Activated CD8-positive, alpha-beta memory T cell treated with anti-CD3 and anti-CD28 coated beads, Interleukin-2, amount 10 ng/mL, durations not matched to agents 7 days and 5 days (primary cell): Measurements from ENCODE around the gene NRXN2. TPM values are rescaled to one million over a fixed set of nuclear protein-coding genes. Genes with fewer than 3 reads are reported as not detected.
"Not testable (repeated sequence)": the region's sequence is repeated elsewhere in the genome, so short reads cannot be mapped to it uniquely, and the experiment has no call there.

Experiments used
- ATAC-seq: fragments of 150-1000 bp; cut with Tn5 transposase; one replicate; pipeline ENCODE4 v1.10.0; 2021; ENCODE audit warnings: moderate library complexity
- CTCF ChIA-PET: fragments of 350-600 bp; sonication (Branson Sonifier 250); formaldehyde crosslinking; loops from one replicate; lab custom pipeline; 2021; ENCODE audit warnings: antibody characterized with exemption; lab: Charles Lee
- DNase-seq: peaks from one replicate; pipeline ENCODE4 v3.0.0-alpha.2; 2020
- H3K27ac Mint-ChIP-seq: one replicate; pipeline ENCODE4 v1.8.0; 2021; ENCODE audit warnings: mild to moderate bottlenecking, mixed read lengths
- H3K27me3 Mint-ChIP-seq: one replicate; pipeline ENCODE4 v1.8.0; 2021; ENCODE audit warnings: mixed read lengths
- H3K36me3 Mint-ChIP-seq: one replicate; pipeline ENCODE4 v1.8.0; 2021; ENCODE audit warnings: mild to moderate bottlenecking, mixed read lengths
- H3K4me1 Mint-ChIP-seq: one replicate; pipeline ENCODE4 v1.8.0; 2021; ENCODE audit warnings: mixed read lengths
- H3K4me3 Mint-ChIP-seq: one replicate; pipeline ENCODE4 v1.8.0; 2021; ENCODE audit warnings: mild to moderate bottlenecking, moderate library complexity, mixed read lengths
- H3K9me3 Mint-ChIP-seq: one replicate; pipeline ENCODE4 v1.8.0; 2022; ENCODE audit warnings: low read depth, mixed read lengths
- total RNA-seq, 2 experiments: library from RNA; stranded (reverse); gene quantifications; one replicate each; pipeline ENCODE4 v1.2.3, GENCODE V29; 2021

NRXN2 gene
- total RNA-seq, 2 experiments from 2014 or later = 0.23 to 0.40 TPM

- H3K27me3 Mint-ChIP-seq = no peaks in the 10 kb centered on the region
- H3K27ac Mint-ChIP-seq = no peak overlapping the region
- ATAC-seq (no peak), DNase-seq (no peak)
- H3K4me3 Mint-ChIP-seq = no peak overlapping the region
- CTCF ChIA-PET = no interaction called here
- no peaks in the 10 kb centered on the region for H3K36me3 Mint-ChIP-seq
- no peaks in the 10 kb centered on the region for H3K9me3 Mint-ChIP-seq
- no peaks in the 10 kb centered on the region for H3K4me1 Mint-ChIP-seq
These were observed 124.0 kb downstream of the NRXN2 start for GRCh38 chr11:64598797-64599697.

- CTCF ChIA-PET = no interaction called here
These were observed 124.7 kb downstream of the NRXN2 start for GRCh38 chr11:64598106-64598796.

GRCh38 chr11:64597671-64598101 lies 125.3 kb downstream of the NRXN2 start:
- no peaks in the 10 kb centered on the region for H3K4me1 Mint-ChIP-seq
- H3K27ac Mint-ChIP-seq = no peak overlapping the region
- ATAC-seq (no peak), DNase-seq (no peak)
- H3K27me3 Mint-ChIP-seq = no peaks in the 10 kb centered on the region
- CTCF ChIA-PET = no interaction called here
- H3K9me3 Mint-ChIP-seq = no peaks in the 10 kb centered on the region
- H3K4me3 Mint-ChIP-seq = no peak overlapping the region
- no peaks in the 10 kb centered on the region for H3K36me3 Mint-ChIP-seq

More at GRCh38 chr11:64598106-64598796, 124.7 kb downstream of the NRXN2 start:
- no peak overlapping the region for H3K4me3 Mint-ChIP-seq
- no peaks in the 10 kb centered on the region for H3K27me3 Mint-ChIP-seq
- H3K4me1 Mint-ChIP-seq = no peaks in the 10 kb centered on the region
- no peaks in the 10 kb centered on the region for H3K9me3 Mint-ChIP-seq
- DNase-seq (no peak), ATAC-seq (no peak)
- H3K36me3 Mint-ChIP-seq = no peaks in the 10 kb centered on the region
- no peak overlapping the region for H3K27ac Mint-ChIP-seq

- H3K27ac Mint-ChIP-seq, DNase-seq, H3K4me1 Mint-ChIP-seq, H3K4me3 Mint-ChIP-seq, ATAC-seq, H3K9me3 Mint-ChIP-seq, H3K27me3 Mint-ChIP-seq, CTCF ChIA-PET, H3K36me3 Mint-ChIP-seq: not testable (repeated sequence)
These were observed 127.1 kb downstream of the NRXN2 start for GRCh38 chr11:64595922-64596321.

GRCh38 chr11:64594159-64594939 lies 128.6 kb downstream of the NRXN2 start:
- no peaks in the 10 kb centered on the region for H3K36me3 Mint-ChIP-seq
- CTCF ChIA-PET = no interaction called here
- H3K27ac Mint-ChIP-seq = no peak overlapping the region
- DNase-seq (no peak), ATAC-seq (no peak)
- no peaks in the 10 kb centered on the region for H3K9me3 Mint-ChIP-seq
- H3K4me1 Mint-ChIP-seq = no peaks in the 10 kb centered on the region
- H3K4me3 Mint-ChIP-seq = no peak overlapping the region
- H3K27me3 Mint-ChIP-seq = peaks cover under 1% of the 10 kb centered on the region

GRCh38 chr11:64593156-64594105 lies 129.6 kb downstream of the NRXN2 start:
- CTCF ChIA-PET = no interaction called here
- Mint-ChIP-seq H3K27me3 (peaks cover 6% of the 10 kb centered on the region), H3K4me3 (no peak overlapping the region), H3K36me3 (no peaks in the 10 kb centered on the region), H3K27ac (no peak overlapping the region), H3K4me1 (no peaks in the 10 kb centered on the region), H3K9me3 (no peaks in the 10 kb centered on the region)
- DNase-seq (no peak), ATAC-seq (no peak)

DNA sequence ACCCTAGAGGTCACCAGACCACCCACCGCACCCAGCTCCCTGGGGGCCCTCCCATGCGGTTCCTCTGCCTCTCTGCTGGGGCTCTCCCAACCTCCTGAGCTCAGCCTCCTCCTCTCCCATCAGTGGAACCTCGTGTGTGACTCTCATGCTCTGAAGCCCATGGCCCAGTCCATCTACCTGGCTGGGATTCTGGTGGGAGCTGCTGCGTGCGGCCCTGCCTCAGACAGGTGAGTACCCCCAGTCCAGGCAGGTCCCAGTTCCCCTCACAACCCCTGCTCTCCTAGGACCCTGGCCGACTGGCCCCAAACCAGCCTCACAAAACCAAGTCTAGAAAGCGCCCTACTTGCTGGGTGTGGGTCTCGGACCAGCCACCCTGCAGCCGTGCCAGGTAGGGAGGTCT lies 130.3 kb downstream of the NRXN2 start:
- DNase-seq (no peak), ATAC-seq (no peak)
- Mint-ChIP-seq H3K9me3 (peaks cover 4% of the 10 kb centered on the region), H3K27ac (no peak overlapping the region), H3K36me3 (no peaks in the 10 kb centered on the region), H3K4me3 (no peak overlapping the region), H3K4me1 (no peaks in the 10 kb centered on the region), H3K27me3 (peaks cover 13% of the 10 kb centered on the region)
- CTCF ChIA-PET = no interaction called here

- ATAC-seq (no peak), DNase-seq (no peak)
These were observed 130.8 kb downstream of the NRXN2 start for GRCh38 chr11:64592234-64592615.

GRCh38 chr11:64591257-64592233 lies 131.5 kb downstream of the NRXN2 start:
- ATAC-seq = no peak
- Mint-ChIP-seq H3K4me3 (no peak overlapping the region), H3K36me3 (no peaks in the 10 kb centered on the region), H3K27ac (no peak overlapping the region), H3K4me1 (no peaks in the 10 kb centered on the region), H3K27me3 (peaks cover 15% of the 10 kb centered on the region), H3K9me3 (peaks cover 4% of the 10 kb centered on the region)
- CTCF ChIA-PET = no interaction called here
- DNase-seq = no peak

More at GRCh38 chr11:64592234-64592615, 130.8 kb downstream of the NRXN2 start:
- no peak overlapping the region for H3K27ac Mint-ChIP-seq
- CTCF ChIA-PET = no interaction called here
- H3K9me3 Mint-ChIP-seq = peaks cover 4% of the 10 kb centered on the region
- H3K4me1 Mint-ChIP-seq = no peaks in the 10 kb centered on the region
- H3K36me3 Mint-ChIP-seq = no peaks in the 10 kb centered on the region
- no peak overlapping the region for H3K4me3 Mint-ChIP-seq
- H3K27me3 Mint-ChIP-seq = peaks cover 13% of the 10 kb centered on the region

DNA sequence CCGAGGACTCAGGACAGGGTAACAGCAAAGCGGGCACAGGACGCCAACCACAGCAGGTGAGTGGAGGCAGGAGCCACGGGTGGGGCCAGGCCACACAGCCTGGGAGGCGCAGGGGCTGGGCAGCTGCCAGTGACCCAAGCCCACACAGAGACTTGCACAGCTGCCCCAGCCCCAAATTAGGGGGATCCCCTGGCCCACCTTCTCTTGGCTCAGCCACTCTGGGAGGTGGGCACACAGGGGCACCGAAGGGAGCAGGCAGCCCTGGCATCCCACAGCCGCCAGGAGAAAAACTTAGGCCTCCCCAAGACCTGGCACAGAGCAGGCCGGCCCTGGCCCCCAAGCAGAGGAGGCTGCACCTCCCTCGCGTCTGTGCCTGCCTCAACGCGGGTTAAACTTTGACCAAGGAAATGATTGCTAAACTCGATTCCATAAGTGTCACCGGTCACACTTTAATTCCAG lies 132.2 kb downstream of the NRXN2 start, which contains the start of gene SLC22A12:
Gene SLC22A12, plus strand, starts transcription at position 458 of the 459 bp plus-strand sequence. CDS start 337 bp downstream, outside the sequence.
- Mint-ChIP-seq H3K9me3 (peaks cover 4% of the 10 kb centered on the region), H3K27ac (no peak within 1 kb of the TSS), H3K36me3 (no peaks in the 10 kb centered on the region), H3K4me1 (no peaks in the 10 kb centered on the region), H3K27me3 (peaks cover 17% of the 10 kb centered on the region), H3K4me3 (no peak within 1 kb of the TSS)
- CTCF ChIA-PET = no interaction called here
- ATAC-seq (no peak), DNase-seq (no peak)

- Mint-ChIP-seq H3K27me3 (peaks cover 17% of the 10 kb centered on the region), H3K4me1 (no peaks in the 10 kb centered on the region), H3K9me3 (peaks cover 4% of the 10 kb centered on the region), H3K36me3 (no peaks in the 10 kb centered on the region), H3K27ac (no peak overlapping the region), H3K4me3 (no peak overlapping the region)
- no peak for DNase-seq
- ATAC-seq = no peak
- CTCF ChIA-PET = no interaction called here
These were observed 134.3 kb downstream of the NRXN2 start for GRCh38 chr11:64588701-64589100.
